ENCODE data around the gene PPP1R9A.

The PPP1R9A gene

DNA sequence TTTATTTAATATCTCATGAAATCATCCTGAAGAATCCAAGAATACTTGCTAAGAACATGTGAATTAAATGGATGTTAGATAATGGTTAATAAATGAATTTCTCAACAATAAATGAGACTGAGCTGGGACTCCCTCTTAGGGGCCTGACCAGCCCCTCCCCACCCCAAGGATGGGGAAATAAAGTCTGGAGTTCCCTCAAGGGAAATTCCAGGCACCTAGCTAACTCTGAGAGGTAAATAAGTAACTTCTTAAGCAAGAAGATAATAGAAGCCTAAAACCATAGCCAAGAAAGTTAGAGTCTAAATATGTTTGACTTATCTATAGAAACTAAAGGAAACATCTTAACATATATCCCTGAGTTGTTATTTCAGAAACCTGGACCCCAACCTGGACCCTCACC, 32.2 kb upstream of the PPP1R9A start:
- ChIA-PET POLR2A (no interaction called here), CTCF (no interaction called here)
- Histone ChIP-seq H3K27ac (ENCODE audit: extremely low read depth, low read depth, low read length) (no peak overlapping the region), H3K4me3 (ENCODE audit: low read depth, low read length) (no peak overlapping the region), H3K4me1 (ENCODE audit: control insufficient read depth, insufficient read depth, low read length) (no peaks in the 10 kb centered on the region), H3K9me3 (ENCODE audit: control insufficient read depth, insufficient read depth, low read depth, low read length) (no peaks in the 10 kb centered on the region), H3K36me3 (ENCODE audit: control insufficient read depth in 2 of 2, insufficient read depth in 1 of 2, low read length in 2 of 2) (no peaks in the 10 kb centered on the region)
- TF ChIP-seq, protein P1, sequence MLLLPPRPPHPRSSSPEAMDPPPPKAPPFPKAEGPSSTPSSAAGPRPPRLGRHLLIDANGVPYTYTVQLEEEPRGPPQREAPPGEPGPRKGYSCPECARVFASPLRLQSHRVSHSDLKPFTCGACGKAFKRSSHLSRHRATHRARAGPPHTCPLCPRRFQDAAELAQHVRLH (tag by site-specific recombination; IDR thresholded peaks at IDR 0.05): no peak
- TF ChIP-seq SP2 (tag by site-specific recombination; IDR thresholded peaks at IDR 0.05) (no peak), ZNF560 (tag by site-specific recombination; IDR thresholded peaks at IDR 0.05; ENCODE audit: borderline replicate concordance) (no peak), ZNF510 (tag by site-specific recombination; IDR thresholded peaks at IDR 0.05; ENCODE audit: insufficient replicate concordance) (no peak), ZNF354C (tag by site-specific recombination; IDR thresholded peaks at IDR 0.05; ENCODE audit: borderline replicate concordance, low read depth) (no peak), ZNF768 (tag by site-specific recombination; IDR thresholded peaks at IDR 0.05) (no peak), ZNF555 (tag by site-specific recombination; conservative IDR thresholded peaks at IDR 0.05) (no peak), ZNF335 (tag by site-specific recombination; conservative IDR thresholded peaks at IDR 0.05) (no peak), KLF9 (tag by site-specific recombination; IDR thresholded peaks at IDR 0.05; ENCODE audit: low read depth) (no peak)
- TF ChIP-seq, protein P2, sequence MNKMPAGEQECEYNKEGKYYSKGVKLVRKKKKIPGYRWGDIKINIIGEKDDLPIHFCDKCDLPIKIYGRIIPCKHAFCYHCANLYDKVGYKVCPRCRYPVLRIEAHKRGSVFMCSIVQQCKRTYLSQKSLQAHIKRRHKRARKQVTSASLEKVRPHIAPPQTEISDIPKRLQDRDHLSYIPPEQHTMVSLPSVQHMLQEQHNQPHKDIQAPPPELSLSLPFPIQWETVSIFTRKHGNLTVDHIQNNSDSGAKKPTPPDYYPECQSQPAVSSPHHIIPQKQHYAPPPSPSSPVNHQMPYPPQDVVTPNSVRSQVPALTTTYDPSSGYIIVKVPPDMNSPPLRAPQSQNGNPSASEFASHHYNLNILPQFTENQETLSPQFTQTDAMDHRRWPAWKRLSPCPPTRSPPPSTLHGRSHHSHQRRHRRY (tag by site-specific recombination; IDR thresholded peaks at IDR 0.05): no peak
- TF ChIP-seq, protein P3, sequence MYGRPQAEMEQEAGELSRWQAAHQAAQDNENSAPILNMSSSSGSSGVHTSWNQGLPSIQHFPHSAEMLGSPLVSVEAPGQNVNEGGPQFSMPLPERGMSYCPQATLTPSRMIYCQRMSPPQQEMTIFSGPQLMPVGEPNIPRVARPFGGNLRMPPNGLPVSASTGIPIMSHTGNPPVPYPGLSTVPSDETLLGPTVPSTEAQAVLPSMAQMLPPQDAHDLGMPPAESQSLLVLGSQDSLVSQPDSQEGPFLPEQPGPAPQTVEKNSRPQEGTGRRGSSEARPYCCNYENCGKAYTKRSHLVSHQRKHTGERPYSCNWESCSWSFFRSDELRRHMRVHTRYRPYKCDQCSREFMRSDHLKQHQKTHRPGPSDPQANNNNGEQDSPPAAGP (tag by site-specific recombination; IDR thresholded peaks at IDR 0.05): no peak
- TF ChIP-seq, protein P4, sequence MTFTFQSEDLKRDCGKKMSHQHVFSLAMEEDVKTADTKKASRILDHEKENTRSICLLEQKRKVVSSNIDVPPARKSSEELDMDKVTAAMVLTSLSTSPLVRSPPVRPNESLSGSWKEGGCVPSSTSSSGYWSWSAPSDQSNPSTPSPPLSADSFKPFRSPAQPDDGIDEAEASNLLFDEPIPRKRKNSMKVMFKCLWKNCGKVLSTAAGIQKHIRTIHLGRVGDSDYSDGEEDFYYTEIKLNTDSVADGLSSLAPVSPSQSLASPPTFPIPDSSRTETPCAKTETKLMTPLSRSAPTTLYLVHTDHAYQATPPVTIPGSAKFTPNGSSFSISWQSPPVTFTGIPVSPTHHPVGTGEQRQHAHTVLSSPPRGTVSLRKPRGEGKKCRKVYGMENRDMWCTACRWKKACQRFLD (tag by site-specific recombination; IDR thresholded peaks at IDR 0.05): no peak

DNA sequence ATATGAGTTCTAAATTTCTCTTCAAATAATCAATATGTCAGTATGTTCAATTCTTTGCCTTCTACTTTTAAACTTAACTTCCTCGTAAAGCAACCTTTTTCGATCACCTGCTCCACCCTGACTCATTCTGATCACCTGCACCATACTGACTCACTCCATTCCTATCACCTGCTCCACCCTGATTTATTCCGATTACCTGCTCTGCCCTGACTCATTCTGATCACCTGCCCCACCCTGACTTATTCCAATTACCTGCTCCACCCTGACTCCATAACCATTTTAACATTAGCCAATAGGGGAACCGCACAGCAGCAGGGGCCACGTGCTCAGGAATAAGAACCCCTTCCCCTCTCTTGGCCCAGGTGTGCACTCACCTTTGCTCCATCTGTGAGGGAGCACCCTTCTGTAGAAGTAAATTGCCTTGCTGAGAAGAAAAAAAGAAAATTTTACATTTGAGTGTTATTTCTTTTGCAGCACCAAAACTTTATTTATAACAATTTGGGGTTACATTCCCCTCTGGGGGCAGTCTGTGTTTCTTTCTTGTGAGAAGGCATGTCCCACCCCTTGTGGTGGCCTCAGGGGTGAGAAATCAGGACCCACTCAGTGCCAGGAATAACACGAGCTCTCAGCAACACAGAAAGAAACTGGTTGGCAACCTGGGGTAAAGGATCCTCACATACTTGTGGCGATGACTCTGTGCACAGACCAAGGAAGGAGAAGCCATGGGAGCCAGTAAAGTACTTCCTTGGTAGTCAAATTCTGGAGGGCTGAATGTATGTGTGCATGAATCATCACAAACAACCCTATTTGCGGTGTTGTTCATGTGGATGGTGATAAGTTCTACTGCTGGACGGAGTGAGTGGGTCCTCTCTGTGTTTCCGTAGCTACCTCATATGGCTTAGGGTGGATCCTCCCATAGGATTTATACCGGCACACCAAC, 29.4 kb upstream of the PPP1R9A start:
- no peak overlapping the region for H3K4me3 ChIP-seq (ENCODE audit: low read depth, low read length)
- no peaks in the 10 kb centered on the region for H3K36me3 ChIP-seq (ENCODE audit: control insufficient read depth in 2 of 2, insufficient read depth in 1 of 2, low read length in 2 of 2)
- no peaks in the 10 kb centered on the region for H3K9me3 ChIP-seq (ENCODE audit: control insufficient read depth, insufficient read depth, low read depth, low read length)
- no peak for TF ChIP-seq ZNF701 (tag by site-specific recombination; IDR thresholded peaks at IDR 0.05)
- no peak for TF ChIP-seq GLIS2 (tag by site-specific recombination; IDR thresholded peaks at IDR 0.05)
- TF ChIP-seq ZNF354C (tag by site-specific recombination; IDR thresholded peaks at IDR 0.05; ENCODE audit: borderline replicate concordance, low read depth): no peak
- peak; percentile 91 for TF ChIP-seq SETDB1 (IDR thresholded peaks at IDR 0.05; ENCODE audit: insufficient read length, low read length)
- TF ChIP-seq TRIM28 (IDR thresholded peaks at IDR 0.05; ENCODE audit: borderline replicate concordance, low read length): peak; percentile 93; the same call in 1 of the 2 replicates
- TF ChIP-seq ZNF707 (tag by site-specific recombination; IDR thresholded peaks at IDR 0.05): no peak
- TF ChIP-seq SP3 (tag by site-specific recombination; IDR thresholded peaks at IDR 0.05): no peak
- TF ChIP-seq ZBTB17 (tag by site-specific recombination; IDR thresholded peaks at IDR 0.05): no peak
- TF ChIP-seq ZNF785 (tag by site-specific recombination; IDR thresholded peaks at IDR 0.05): no peak
- no peak for TF ChIP-seq ZNF660 (tag by site-specific recombination; IDR thresholded peaks at IDR 0.05)
- no peak overlapping the region for H3K27ac ChIP-seq (ENCODE audit: extremely low read depth, low read depth, low read length)
- POLR2A ChIA-PET: no interaction called here
- H3K4me1 ChIP-seq (ENCODE audit: control insufficient read depth, insufficient read depth, low read length): no peaks in the 10 kb centered on the region
- CTCF ChIA-PET: no interaction called here
